ENCODE results near the gene INMT. TPM values are rescaled to one million over a fixed set of nuclear protein-coding genes. Genes with fewer than 3 reads are reported as not detected.
A peak's percentile ranks its signal among the peaks of the same experiment; 100 is the strongest.

Gene INMT
- total RNA-seq, 1 donor from 2014 or later = 0.26 TPM

DNA sequence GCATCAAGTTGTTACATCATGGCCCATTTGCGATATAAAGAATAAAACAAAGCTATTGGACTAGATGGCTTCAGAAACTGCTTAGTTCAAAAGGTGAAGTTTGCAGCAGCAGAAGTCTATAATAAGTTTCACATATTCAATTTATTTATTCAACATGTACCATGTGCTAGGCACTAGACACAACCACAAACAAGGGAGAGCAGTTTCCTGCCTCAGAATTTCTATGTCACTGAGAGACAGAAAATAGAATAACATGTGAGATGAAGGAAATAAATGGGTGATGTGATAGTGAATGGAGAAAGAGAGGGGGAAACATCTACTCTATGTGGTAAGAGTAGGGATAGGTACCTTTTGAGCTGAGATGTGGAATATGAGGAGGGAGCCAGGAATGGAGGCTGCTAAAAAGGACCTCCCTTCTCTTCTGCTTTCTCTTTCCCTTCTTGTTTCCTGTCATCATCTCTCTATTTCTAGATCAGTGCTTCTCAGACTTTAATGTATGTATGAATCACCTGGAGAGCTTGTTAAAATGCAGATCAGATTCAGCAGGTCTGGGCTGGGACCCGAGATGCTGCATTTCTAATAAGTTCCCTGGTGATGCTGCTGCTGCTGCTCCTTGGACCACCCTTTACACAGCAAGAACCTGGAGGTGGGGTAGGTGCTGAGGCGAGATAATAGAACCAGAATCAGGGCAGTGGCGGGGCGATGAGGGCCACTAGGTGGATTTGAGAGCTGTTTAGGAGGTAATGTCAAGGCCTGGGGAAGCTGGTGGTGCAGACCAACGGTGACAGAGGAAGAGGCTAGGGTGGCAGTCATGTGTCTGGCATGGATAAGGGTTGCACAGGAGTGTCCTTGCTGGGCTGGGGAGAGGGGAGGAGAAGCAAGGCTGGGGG lies 13.7 kb upstream of the INMT start:
- no peak for FAIRE-seq
- Histone ChIP-seq H3K4me3 (ENCODE audit: low read depth, low read length) (no peak overlapping the region), H3K36me3 (ENCODE audit: control insufficient read depth, insufficient read depth, low read length) (no peaks in the 10 kb centered on the region), H3K27me3 (ENCODE audit: control insufficient read depth, insufficient read depth, low read length) (no peaks in the 10 kb centered on the region)
- TF ChIP-seq CTCF (IDR thresholded peaks at IDR 0.05; ENCODE audit: insufficient read depth, low read length, severe bottlenecking) = no peak
- no peak for DNase-seq (ENCODE audit: low read depth)

GRCh38 chr7:30739691-30740090 lies 12.2 kb upstream of the INMT start:
- H3K27me3 ChIP-seq (ENCODE audit: control insufficient read depth, insufficient read depth, low read length) = no peaks in the 10 kb centered on the region
- TF ChIP-seq CTCF (IDR thresholded peaks at IDR 0.05; ENCODE audit: insufficient read depth, low read length, severe bottlenecking) = no peak
- H3K36me3 ChIP-seq (ENCODE audit: control insufficient read depth, insufficient read depth, low read length) = no peaks in the 10 kb centered on the region
- no peak for DNase-seq (ENCODE audit: low read depth)
- no peak overlapping the region for H3K4me3 ChIP-seq (ENCODE audit: low read depth, low read length)
- FAIRE-seq = no peak

DNA sequence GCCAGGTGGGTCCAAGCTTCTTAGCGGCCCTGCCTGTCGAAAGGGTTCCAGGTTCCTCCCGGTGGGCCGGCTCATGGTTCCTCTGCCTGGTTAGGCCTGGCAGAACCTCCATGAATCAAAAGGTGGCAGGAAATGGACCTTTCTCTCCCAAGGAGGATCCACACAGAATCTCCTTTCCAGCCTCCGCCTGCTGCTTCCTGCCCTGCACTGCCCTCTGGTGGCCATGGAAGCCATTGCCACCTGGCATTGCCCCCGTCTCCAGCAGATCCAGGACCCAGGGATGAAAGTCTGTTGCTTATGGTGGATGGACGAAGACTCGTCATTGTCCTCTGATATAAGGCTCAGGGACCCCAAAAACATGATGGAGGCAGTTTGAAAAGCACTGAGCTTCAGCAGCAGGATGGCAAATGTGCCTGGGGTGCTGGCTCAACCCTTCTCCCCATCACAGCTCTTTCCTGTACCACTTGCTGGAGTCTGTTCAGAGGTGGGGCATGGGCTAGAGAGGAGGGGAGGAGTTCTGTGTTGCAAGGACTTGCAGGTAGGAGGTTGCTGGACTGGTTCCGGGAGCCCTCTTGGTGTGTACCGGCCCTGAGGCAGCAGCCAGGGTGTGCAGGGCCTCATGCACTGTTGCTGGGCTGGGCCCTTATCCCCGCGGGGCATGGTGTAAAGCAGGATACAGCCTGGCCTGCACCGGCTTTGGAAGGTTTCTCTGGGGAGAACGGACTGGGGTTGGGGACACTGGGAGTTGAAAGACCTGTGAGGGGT lies 11.3 kb upstream of the INMT start:
- FAIRE-seq (peak; percentile 13), DNase-seq (ENCODE audit: low read depth) (peak; percentile 59)
- peak; percentile 98 for TF ChIP-seq CTCF (IDR thresholded peaks at IDR 0.05; ENCODE audit: insufficient read depth, low read length, severe bottlenecking)
- Histone ChIP-seq H3K36me3 (ENCODE audit: control insufficient read depth, insufficient read depth, low read length) (no peaks in the 10 kb centered on the region), H3K4me3 (ENCODE audit: low read depth, low read length) (no peak overlapping the region), H3K27me3 (ENCODE audit: control insufficient read depth, insufficient read depth, low read length) (no peaks in the 10 kb centered on the region)

GRCh38 chr7:30741289-30741688 lies 10.6 kb upstream of the INMT start:
- DNase-seq (ENCODE audit: low read depth) (no peak), FAIRE-seq (no peak)
- Histone ChIP-seq H3K4me3 (ENCODE audit: low read depth, low read length) (no peak overlapping the region), H3K36me3 (ENCODE audit: control insufficient read depth, insufficient read depth, low read length) (no peaks in the 10 kb centered on the region), H3K27me3 (ENCODE audit: control insufficient read depth, insufficient read depth, low read length) (no peaks in the 10 kb centered on the region)
- TF ChIP-seq CTCF (IDR thresholded peaks at IDR 0.05; ENCODE audit: insufficient read depth, low read length, severe bottlenecking) = no peak

- Histone ChIP-seq H3K4me3 (ENCODE audit: low read depth, low read length) (no peak overlapping the region), H3K27me3 (ENCODE audit: control insufficient read depth, insufficient read depth, low read length) (no peaks in the 10 kb centered on the region), H3K36me3 (ENCODE audit: control insufficient read depth, insufficient read depth, low read length) (no peaks in the 10 kb centered on the region)
- DNase-seq (ENCODE audit: low read depth) = peak; percentile 9
- TF ChIP-seq CTCF (IDR thresholded peaks at IDR 0.05; ENCODE audit: insufficient read depth, low read length, severe bottlenecking) = peak; percentile 27
- no peak for FAIRE-seq
These were observed 8.4 kb upstream of the INMT start for GRCh38 chr7:30743371-30744074.

Measured in bronchial epithelial cell (primary cell).